GM12878 (cell line): ENCODE measurements around the gene CELSR1. TPM values are rescaled to one million over a fixed set of nuclear protein-coding genes. Genes with fewer than 3 reads are reported as not detected.

Experiments used
- ATAC-seq: fragments of 200-7000 bp; cut with Tn5 transposase; 3 replicates; pipeline ENCODE4 v1.9.1; 2020; ENCODE audit warnings: mild to moderate bottlenecking, moderate library complexity
- BruUV-seq: library from RNA; stranded (reverse); fragments of 400-500 nt; replicated peaks from 2 replicates; lab custom pipeline; 2021; lab: Mats Ljungman, UMichigan
- CTCF ChIA-PET: fragments of 300-600 bp; sonication (Branson Sonifier 250); formaldehyde crosslinking; extraction: SDS; loops from one replicate; lab custom pipeline; 2021; ENCODE audit warnings: inconsistent platforms; lab: Yijun Ruan, JAX
- POLR2A ChIA-PET: fragments of 350-600 bp; formaldehyde crosslinking; extraction: SDS; loops from one replicate; lab custom pipeline; 2021; ENCODE audit warnings: inconsistent platforms; lab: Charles Lee
- RAD21 ChIA-PET: fragments of 300-600 bp; sonication (Branson Sonifier 250); formaldehyde crosslinking; loops from one replicate; lab custom pipeline; 2023; ENCODE audit warnings: antibody characterized with exemption; ENCODE audit not compliant: unreplicated experiment; lab: Charles Lee
- SMC1A ChIA-PET: fragments of 300-600 bp; sonication (Branson Sonifier 250); formaldehyde crosslinking; loops from one replicate; lab custom pipeline; 2023; ENCODE audit not compliant: unreplicated experiment, uncharacterized antibody; lab: Charles Lee
- DNase-seq: peaks from one replicate; pipeline ENCODE4 v3.0.0-alpha.2; 2011; ENCODE audit warnings: low read depth, low spot score
- FAIRE-seq: peaks from 3 replicates; lab custom pipeline; 2011; peaks lifted over from hg19 to GRCh38; lab: Jason Lieb, UNC
- H2AFZ ChIP-seq: 2 replicates; pipeline ENCODE4 v1.6.0; 2011; ENCODE audit warnings: low read depth, low read length, control low read depth; ENCODE audit not compliant: control insufficient read depth
- H3K27ac ChIP-seq: 2 replicates; pipeline ENCODE4 v1.5.1; 2011; ENCODE audit warnings: control low read depth; ENCODE audit not compliant: control insufficient read depth, insufficient read depth
- H3K27me3 ChIP-seq, 2 experiments: replicated peaks in 1 of 2; 2 replicates each; pipeline versions ENCODE4 v1.6.0 to v1.6.1; 2011; ENCODE audit warnings: low read length in 1 of 2; ENCODE audit not compliant: control insufficient read depth in 2 of 2, insufficient read depth in 2 of 2
- H3K36me3 ChIP-seq, 2 experiments: 2 replicates each; pipeline ENCODE4 v1.5.1; 2011; ENCODE audit warnings: low read length in 1 of 2; ENCODE audit not compliant: control insufficient read depth in 2 of 2, insufficient read depth in 2 of 2
- H3K4me1 ChIP-seq: 2 replicates; pipeline ENCODE4 v1.6.1; 2011; ENCODE audit warnings: mild to moderate bottlenecking, low read length, moderate library complexity, mixed read lengths; ENCODE audit not compliant: control insufficient read depth, insufficient read depth
- H3K4me2 ChIP-seq: 2 replicates; pipeline ENCODE4 v1.6.0; 2011; ENCODE audit warnings: control low read depth; ENCODE audit not compliant: control insufficient read depth, insufficient read depth
- H3K4me3 ChIP-seq: fragments of 200-600 bp; sonication (generic); 2 replicates; pipeline ENCODE4 v1.5.1; 2016
- H3K79me2 ChIP-seq: 2 replicates; pipeline ENCODE4 v1.6.0; 2011; ENCODE audit warnings: low read length; ENCODE audit not compliant: control insufficient read depth, insufficient read depth
- H3K9ac ChIP-seq: 2 replicates; pipeline ENCODE4 v1.8.0; 2011; ENCODE audit warnings: low read length, control low read depth, mixed read lengths; ENCODE audit not compliant: control insufficient read depth, insufficient read depth
- H3K9me3 ChIP-seq: replicated peaks from 3 replicates; pipeline ENCODE4 v1.5.1; 2011; ENCODE audit warnings: mild to moderate bottlenecking, low read length; ENCODE audit not compliant: control insufficient read depth, insufficient read depth
- H4K20me1 ChIP-seq: 2 replicates; pipeline ENCODE4 v1.6.0; 2011; ENCODE audit not compliant: control insufficient read depth, insufficient read depth
- NR2C2 ChIP-seq: IDR thresholded peaks from 2 replicates; pipeline ENCODE4 v1.6.1; 2011; ENCODE audit warnings: borderline replicate concordance, low read depth; ENCODE audit not compliant: control insufficient read depth, insufficient read length
- PAX5 ChIP-seq: IDR thresholded peaks from 2 replicates; pipeline ENCODE4 v1.6.1; 2011; ENCODE audit warnings: low read depth, low read length, borderline replicate concordance
- SKIL ChIP-seq: fragments of 450-650 bp; IDR thresholded peaks from 2 replicates; pipeline ENCODE4 v1.6.1; 2017; ENCODE audit warnings: mild to moderate bottlenecking, low read depth, inconsistent platforms; ENCODE audit not compliant: poor library complexity, severe bottlenecking
- WRNIP1 ChIP-seq: IDR thresholded peaks from 2 replicates; pipeline ENCODE4 v1.6.1; 2011; ENCODE audit warnings: low read depth, low read length, improper control_type of control experiment, borderline replicate concordance
- ZBED1 ChIP-seq: IDR thresholded peaks from 2 replicates; pipeline ENCODE4 v1.6.1; 2016; ENCODE audit warnings: borderline replicate concordance
- ZZZ3 ChIP-seq: IDR thresholded peaks from 2 replicates; pipeline ENCODE4 v1.6.1; 2011; ENCODE audit warnings: low read depth; ENCODE audit not compliant: control insufficient read depth, insufficient read length
- WGBS: methylation state at CpG from one replicate; pipeline ENCODE4 v1.1.6; 2016; ENCODE audit warnings: low lambda C conversion rate; ENCODE audit not compliant: insufficient replicate concordance, insufficient coverage; ENCODE audit errors: missing lambda C conversion rate; 5-methylcytosine and 5-hydroxymethylcytosine counted together
- in situ Hi-C: fragments of 300-500 bp; cut with MboI; formaldehyde crosslinking; loops from 9 replicates; pipeline ENCODE4 v1.14.3; 2018; ENCODE audit warnings: mixed read lengths
- intact Hi-C: fragments of 100-400 bp; cut with micrococcal nuclease; formaldehyde crosslinking; loops from one replicate; pipeline ENCODE4 v1.14.2; 2022; ENCODE audit not compliant: unreplicated experiment
- polyA plus RNA-seq, 11 experiments: library from polyadenylated mRNA; depleted of rRNA in 4 of 11; unstranded in 6 of 11; stranded (reverse) in 5 of 11; fragments of >200 nt; fragmentation: Nextera tagmentation in 4 of 11; fragmentation: Illumina TruSeq in 1 of 11; extraction: Ambion mirVana in 4 of 11; extraction: Trizol in 1 of 11; gene quantifications; 1 replicate in 1 of 11; 2 replicates in 10 of 11; pipeline versions ENCODE4 v1.2.1 to v1.2.3, GENCODE V29; 2011 to 2016; ENCODE audit warnings: inconsistent platforms in 2 of 11, missing spikeins in 2 of 11, low read depth in 1 of 11
- total RNA-seq, 4 experiments: library from RNA; depleted of rRNA in 3 of 4; stranded (reverse); fragments of >200 nt in 3 of 4; fragmentation: Illumina TruSeq in 1 of 4; extraction: Trizol in 1 of 4; gene quantifications; 2 replicates each; pipeline versions ENCODE4 v1.2.1 to v1.2.3, GENCODE V29; 2013 to 2021
- TF ChIP-seq, protein P1 (sequence below): fragments of 450-650 bp; IDR thresholded peaks from 2 replicates; pipeline ENCODE4 v1.6.1; 2014; ENCODE audit warnings: mild to moderate bottlenecking

Gene CELSR1
- total and polyA plus RNA-seq, 10 of the 15 experiments (the other 5 are each of a cell fraction or from before 2014, with no cell fraction given) = 0.05 to 1.7 (median 0.35) TPM; not detected in 2

- TF ChIP-seq, protein P1, sequence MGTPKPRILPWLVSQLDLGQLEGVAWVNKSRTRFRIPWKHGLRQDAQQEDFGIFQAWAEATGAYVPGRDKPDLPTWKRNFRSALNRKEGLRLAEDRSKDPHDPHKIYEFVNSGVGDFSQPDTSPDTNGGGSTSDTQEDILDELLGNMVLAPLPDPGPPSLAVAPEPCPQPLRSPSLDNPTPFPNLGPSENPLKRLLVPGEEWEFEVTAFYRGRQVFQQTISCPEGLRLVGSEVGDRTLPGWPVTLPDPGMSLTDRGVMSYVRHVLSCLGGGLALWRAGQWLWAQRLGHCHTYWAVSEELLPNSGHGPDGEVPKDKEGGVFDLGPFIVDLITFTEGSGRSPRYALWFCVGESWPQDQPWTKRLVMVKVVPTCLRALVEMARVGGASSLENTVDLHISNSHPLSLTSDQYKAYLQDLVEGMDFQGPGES = no peak
- TF ChIP-seq PAX5 (no peak), NR2C2 (no peak), ZZZ3 (no peak), SKIL (no peak)
- TF ChIP-seq, all 136 proteins: peak for 0
Measured at GRCh38 chr22:46531581-46532175, 5.7 kb downstream of the CELSR1 start (continued).

DNA sequence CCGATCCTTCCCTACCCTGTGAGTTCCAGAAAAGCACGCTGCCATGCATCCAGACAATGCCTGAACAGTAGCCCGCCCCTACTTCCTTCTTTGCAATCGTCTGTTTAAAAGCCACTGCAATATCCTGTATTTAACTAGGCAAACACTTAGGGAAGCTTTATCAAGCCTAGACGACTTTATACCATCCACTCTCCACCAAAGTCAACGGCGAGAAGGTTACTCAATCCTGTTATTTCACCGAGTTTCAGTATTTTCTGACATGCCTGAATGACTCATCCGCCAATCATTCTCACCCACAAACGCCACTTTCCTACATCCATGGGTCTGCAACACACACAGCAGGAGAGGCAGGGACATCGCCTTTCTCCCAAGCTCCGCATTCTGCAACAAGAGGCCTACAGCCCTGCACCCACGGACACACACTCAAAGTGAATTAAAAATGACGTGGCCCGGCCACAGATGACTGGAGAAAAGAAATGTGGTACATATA, 9.3 kb downstream of the CELSR1 start:
- intact Hi-C loops = no loop called here
- peak; percentile 34 for ATAC-seq
- RAD21 ChIA-PET = interaction anchor here (0.6 to 0.7 kb wide), 2 partner anchors 26 to 141 kb away, joined by 3 to 4 read pairs; no protein-coding TSS in a partner anchor
- Histone ChIP-seq H3K27ac (no peak overlapping the region), H3K4me2 (no peak overlapping the region), H3K9me3 (no peaks in the 10 kb centered on the region), H3K79me2 (no peaks in the 10 kb centered on the region), H3K27me3 (no peaks in the 10 kb centered on the region), H3K4me3 (no peak overlapping the region), H3K9ac (no peak overlapping the region), H2AFZ (no peak overlapping the region), H3K36me3 (no peaks in the 10 kb centered on the region), H4K20me1 (no peaks in the 10 kb centered on the region), H3K4me1 (no peaks in the 10 kb centered on the region)
- no peak for DNase-seq
- no peak for FAIRE-seq
- BruUV-seq = no TSS peak
- in situ Hi-C loops = no loop called here
- 36% methylated on average over 15 of the region's 15 CpGs for WGBS
- CTCF ChIA-PET = interaction anchor here (2.7 kb wide), 1 partner anchor 160 kb away, joined by 6 read pairs; no protein-coding TSS in a partner anchor
- SMC1A ChIA-PET = no interaction called here
- POLR2A ChIA-PET = interaction anchor here (0.7 kb wide), 1 partner anchor 23 kb away, joined by 3 read pairs; no protein-coding TSS in a partner anchor
- TF ChIP-seq WRNIP1 (no peak), ZBED1 (no peak)
- TF ChIP-seq, all 136 proteins: peak for 0
